H1 (cell line): Measurements from ENCODE around the gene CHRNA5. TPM values are rescaled to one million over a fixed set of nuclear protein-coding genes. Genes with fewer than 3 reads are reported as not detected.

ENCODE experiments used
- EP300 ChIP-seq, 2 experiments: IDR thresholded peaks; 1 replicate in 1 of 2; 2 replicates in 1 of 2; pipeline ENCODE4 v1.6.1; 2011 to 2012; ENCODE audit warnings: low read depth in 2 of 2, low read length in 2 of 2, mild to moderate bottlenecking in 2 of 2, borderline replicate concordance in 1 of 2, inconsistent platforms in 1 of 2, moderate library complexity in 1 of 2
- JUND ChIP-seq: IDR thresholded peaks from 2 replicates; pipeline ENCODE4 v1.6.1; 2011; ENCODE audit warnings: mild to moderate bottlenecking, improper control_type of control experiment, low read length
- KDM5A ChIP-seq: fragments of 200-600 bp; IDR thresholded peaks from 2 replicates; pipeline ENCODE4 v1.7.1; 2012; ENCODE audit warnings: mild to moderate bottlenecking, low read length, inconsistent platforms, mixed read lengths
- MAFK ChIP-seq: IDR thresholded peaks from 2 replicates; pipeline ENCODE4 v1.6.1; 2012; ENCODE audit warnings: low read depth, mild to moderate bottlenecking, improper control_type of control experiment, low read length
- POLR2AphosphoS5 ChIP-seq: IDR thresholded peaks from 2 replicates; pipeline ENCODE4 v1.6.1; 2011; ENCODE audit warnings: low read depth, low read length
- USF2 ChIP-seq: IDR thresholded peaks from 2 replicates; pipeline ENCODE4 v1.6.1; 2011; ENCODE audit warnings: low read length, improper control_type of control experiment
- polyA plus RNA-seq, 7 experiments: library from polyadenylated mRNA; depleted of rRNA in 3 of 7; stranded (reverse) in 5 of 7; unstranded in 2 of 7; fragments of >200 nt in 5 of 7; fragments of 200-250 nt in 2 of 7; gene quantifications; 1 replicate in 5 of 7; 2 replicates in 1 of 7; 4 replicates in 1 of 7; pipeline versions ENCODE4 v1.2.1 to v1.2.3, GENCODE V29; 2011 to 2013; ENCODE audit warnings: missing spikeins in 2 of 7, mixed read lengths in 2 of 7
- total RNA-seq: library from RNA; stranded (reverse); fragmentation: NEBNext Ultra II Directional; extraction: Animal tissue kit (Norgen Biotek cat#: 25700); gene quantifications from 2 replicates; pipeline ENCODE4 v1.2.1, GENCODE V29; 2021

CHRNA5 gene
- total and polyA plus RNA-seq, 2 of the 8 experiments (the other 6 are each of a cell fraction or from before 2014, with no cell fraction given) = 13.5 to 31.4 TPM

DNA sequence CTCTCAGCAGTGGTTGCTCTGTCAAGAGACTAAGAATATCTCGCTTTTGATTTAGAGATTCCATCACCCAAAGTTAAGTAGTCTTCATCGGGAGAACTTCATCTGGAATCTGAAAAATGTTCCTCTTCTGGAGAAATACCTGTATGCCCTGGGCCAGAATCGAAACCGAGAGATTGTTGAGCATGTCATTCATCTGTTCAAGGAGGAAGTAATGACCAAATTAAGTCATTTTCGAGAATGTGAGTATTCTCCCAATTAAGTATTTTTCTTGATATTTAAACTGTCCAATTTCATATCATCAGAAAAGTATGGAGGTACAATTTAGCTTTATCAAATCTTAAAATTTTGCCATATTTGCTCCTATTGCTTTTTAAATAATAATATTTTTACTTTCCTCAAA is 38.0 kb upstream of the CHRNA5 start (continued):
- TF ChIP-seq EP300 (IDR thresholded peaks at IDR 0.05; ENCODE audit: borderline replicate concordance in 1 of 2, low read depth in 2 of 2, low read length in 2 of 2) (no peak), USF2 (no peak), POLR2AphosphoS5 (no peak), KDM5A (no peak), MAFK (no peak), JUND (no peak)
